T-helper 2 cell treated with Interferon-gamma antibody and Interleukin-4, amounts not matched to agents 100 ng/mL and 5 ng/mL, for 36 hours (primary cell): Measurements from ENCODE around the gene ARFRP1. TPM values are rescaled to one million over a fixed set of nuclear protein-coding genes. Genes with fewer than 3 reads are reported as not detected.
"Not testable (repeated sequence)": the region's sequence is repeated elsewhere in the genome, so short reads cannot be mapped to it uniquely, and the experiment has no call there.

ENCODE experiments used
- intact Hi-C: fragments of 100-400 bp; cut with micrococcal nuclease; formaldehyde crosslinking; loops from one replicate; pipeline ENCODE4 v1.15.1; 2023
- total RNA-seq: library from RNA; stranded (reverse); gene quantifications from 2 replicates; pipeline ENCODE4 v1.2.3, GENCODE V29; 2022

The ARFRP1 gene
- total RNA-seq, 1 donor from 2014 or later: 63.3 TPM

- intact Hi-C loops: no loop called here
Observed at GRCh38 chr20:63678667-63679465, 28.9 kb downstream of the ARFRP1 start.

- intact Hi-C loops: no loop called here
Observed at GRCh38 chr20:63678071-63678470, 29.7 kb downstream of the ARFRP1 start.

- intact Hi-C loops: no loop called here
Observed at GRCh38 chr20:63675681-63676368, 32.0 kb downstream of the ARFRP1 start.

- intact Hi-C loops: no loop called here
Observed at GRCh38 chr20:63673951-63674350, 33.8 kb downstream of the ARFRP1 start.

- intact Hi-C loops: no loop called here
Observed at GRCh38 chr20:63672666-63673065, 35.1 kb downstream of the ARFRP1 start.

GRCh38 chr20:63671695-63672094 lies 36.1 kb downstream of the ARFRP1 start:
- intact Hi-C loops: not testable (repeated sequence)

GRCh38 chr20:63668351-63668750 lies 39.4 kb downstream of the ARFRP1 start:
- intact Hi-C loops: no loop called here

- intact Hi-C loops: no loop called here
Observed at GRCh38 chr20:63667858-63668257, 39.9 kb downstream of the ARFRP1 start.

GRCh38 chr20:63665708-63666107 lies 42.1 kb downstream of the ARFRP1 start:
- intact Hi-C loops: no loop called here

- intact Hi-C loops: no loop called here
Observed at GRCh38 chr20:63664861-63665594, 42.7 kb downstream of the ARFRP1 start.

- intact Hi-C loops: no loop called here
Observed at GRCh38 chr20:63664143-63664851, 43.5 kb downstream of the ARFRP1 start.

GRCh38 chr20:63663332-63664066 lies 44.3 kb downstream of the ARFRP1 start:
- intact Hi-C loops: no loop called here

GRCh38 chr20:63662813-63663189 lies 45.0 kb downstream of the ARFRP1 start:
- intact Hi-C loops: no loop called here

GRCh38 chr20:63661959-63662812 lies 45.6 kb downstream of the ARFRP1 start:
- intact Hi-C loops: no loop called here

GRCh38 chr20:63661108-63661507 lies 46.7 kb downstream of the ARFRP1 start:
- intact Hi-C loops: no loop called here

- intact Hi-C loops: no loop called here
Observed at GRCh38 chr20:63660622-63661021, 47.2 kb downstream of the ARFRP1 start.

GRCh38 chr20:63660174-63660573 lies 47.6 kb downstream of the ARFRP1 start:
- intact Hi-C loops: not testable (repeated sequence)

- intact Hi-C loops: loop anchor here (10.0 kb wide), 3 partner anchors 205 to 405 kb away; partner anchors contain the start of genes ABHD16B, SAMD10, TCEA2 and TPD52L2
Observed at GRCh38 chr20:63659370-63659769, 48.4 kb downstream of the ARFRP1 start.

- intact Hi-C loops: loop anchor here (1.0 to 10.0 kb wide), 5 partner anchors 31 to 406 kb away; partner anchors contain the start of genes ABHD16B, ARFRP1, GMEB2 and SAMD10
Observed at GRCh38 chr20:63658749-63659187, 49.0 kb downstream of the ARFRP1 start.
